Esophagus squamous epithelium (tissue), 4 donors: ENCODE measurements around the gene FGF12.

Source experiments
- POLR2A ChIP-seq, 4 donors: fragments of 450-650 bp; IDR thresholded peaks; one replicate each; pipeline ENCODE4 v1.6.1; 2017; ENCODE audit warnings: antibody characterized with exemption in 4 of 4, mild to moderate bottlenecking in 4 of 4, moderate library complexity in 3 of 4
- TF ChIP-seq, protein P1 (sequence below), 6 experiments: fragments of 450-650 bp in 4 of 6; fragments of 200-600 bp in 2 of 6; sonication (generic) in 2 of 6; IDR thresholded peaks; one replicate each; pipeline ENCODE4 v1.5.1; 2016 to 2019; ENCODE audit warnings: antibody characterized with exemption in 6 of 6, mild to moderate bottlenecking in 4 of 6, moderate library complexity in 4 of 6

GRCh38 chr3:192655040-192655439, 72.3 kb downstream of the FGF12 start:
- TF ChIP-seq, protein P1, sequence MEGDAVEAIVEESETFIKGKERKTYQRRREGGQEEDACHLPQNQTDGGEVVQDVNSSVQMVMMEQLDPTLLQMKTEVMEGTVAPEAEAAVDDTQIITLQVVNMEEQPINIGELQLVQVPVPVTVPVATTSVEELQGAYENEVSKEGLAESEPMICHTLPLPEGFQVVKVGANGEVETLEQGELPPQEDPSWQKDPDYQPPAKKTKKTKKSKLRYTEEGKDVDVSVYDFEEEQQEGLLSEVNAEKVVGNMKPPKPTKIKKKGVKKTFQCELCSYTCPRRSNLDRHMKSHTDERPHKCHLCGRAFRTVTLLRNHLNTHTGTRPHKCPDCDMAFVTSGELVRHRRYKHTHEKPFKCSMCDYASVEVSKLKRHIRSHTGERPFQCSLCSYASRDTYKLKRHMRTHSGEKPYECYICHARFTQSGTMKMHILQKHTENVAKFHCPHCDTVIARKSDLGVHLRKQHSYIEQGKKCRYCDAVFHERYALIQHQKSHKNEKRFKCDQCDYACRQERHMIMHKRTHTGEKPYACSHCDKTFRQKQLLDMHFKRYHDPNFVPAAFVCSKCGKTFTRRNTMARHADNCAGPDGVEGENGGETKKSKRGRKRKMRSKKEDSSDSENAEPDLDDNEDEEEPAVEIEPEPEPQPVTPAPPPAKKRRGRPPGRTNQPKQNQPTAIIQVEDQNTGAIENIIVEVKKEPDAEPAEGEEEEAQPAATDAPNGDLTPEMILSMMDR (IDR thresholded peaks at IDR 0.05): no peak
- TF ChIP-seq POLR2A (IDR thresholded peaks at IDR 0.05): no peak
